ENCODE data around the gene TNFRSF19. TPM values are rescaled to one million over a fixed set of nuclear protein-coding genes. Genes with fewer than 3 reads are reported as not detected.
A peak's percentile ranks its signal among the peaks of the same experiment; 100 is the strongest.

TNFRSF19 gene
- total and polyA plus RNA-seq, 2 of the 13 experiments (the other 11 are each of a cell fraction or from before 2014, with no cell fraction given): 75.3 to 77.7 TPM

DNA sequence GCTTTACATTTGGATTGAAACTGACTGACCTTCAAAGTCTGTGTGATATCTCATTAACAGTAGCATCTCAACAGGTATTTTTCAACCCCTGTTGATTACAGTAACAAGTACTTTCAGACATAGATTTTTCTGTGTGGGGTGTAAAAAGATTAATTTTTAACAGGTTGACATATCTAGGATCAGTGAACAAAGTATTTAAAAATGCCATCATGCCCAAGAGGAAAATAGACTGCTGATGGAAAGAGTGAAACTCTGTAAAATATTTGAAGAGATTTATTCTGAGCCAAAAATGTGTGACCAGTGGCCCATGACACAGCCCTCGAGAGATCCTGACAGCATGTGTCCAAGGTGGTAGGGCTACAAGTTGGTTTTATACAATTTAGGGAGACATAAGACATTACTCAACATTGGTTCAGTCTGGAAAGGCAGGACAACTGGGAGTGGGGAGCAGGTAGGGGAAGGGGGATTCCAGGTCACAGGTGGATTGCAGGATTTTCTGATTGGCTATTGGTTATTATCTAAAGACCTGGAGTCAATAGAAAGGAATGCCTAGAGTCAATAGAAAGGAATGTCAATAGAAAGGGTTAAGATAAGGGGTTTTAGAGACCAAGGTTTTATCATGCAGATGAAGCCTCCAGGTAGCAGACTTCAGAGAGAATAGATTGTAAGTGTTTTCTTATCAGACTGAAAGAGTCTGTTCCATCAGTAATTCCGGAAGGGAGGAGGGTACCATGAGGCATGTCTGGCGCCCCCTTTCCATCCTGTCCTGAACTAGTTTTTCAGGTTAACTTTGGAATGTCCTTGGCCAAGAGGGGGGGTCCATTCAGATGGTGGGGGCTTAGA is 29.1 kb downstream of the TNFRSF19 start (continued):
- peak; percentile 79; the same call in 1 of the 2 replicates for TF ChIP-seq FOSL1 (CRISPR knock-in tag; IDR thresholded peaks at IDR 0.05; ENCODE audit: borderline replicate concordance)
- TF ChIP-seq CREM (IDR thresholded peaks at IDR 0.05): peak; percentile 76
- TF ChIP-seq CREM (CRISPR knock-in tag; IDR thresholded peaks at IDR 0.05): no peak
- TF ChIP-seq KLF13 (CRISPR knock-in tag; IDR thresholded peaks at IDR 0.05): no peak
- TF ChIP-seq GPN1 (CRISPR knock-in tag; IDR thresholded peaks at IDR 0.05; ENCODE audit: borderline replicate concordance): no peak
- no peak for TF ChIP-seq ZNF672 (CRISPR knock-in tag; IDR thresholded peaks at IDR 0.05)
- no peak for TF ChIP-seq CCDC6 (CRISPR knock-in tag; IDR thresholded peaks at IDR 0.05)
- TF ChIP-seq ZNF546 (CRISPR knock-in tag; conservative IDR thresholded peaks at IDR 0.05): no peak
- TF ChIP-seq, protein P1, sequence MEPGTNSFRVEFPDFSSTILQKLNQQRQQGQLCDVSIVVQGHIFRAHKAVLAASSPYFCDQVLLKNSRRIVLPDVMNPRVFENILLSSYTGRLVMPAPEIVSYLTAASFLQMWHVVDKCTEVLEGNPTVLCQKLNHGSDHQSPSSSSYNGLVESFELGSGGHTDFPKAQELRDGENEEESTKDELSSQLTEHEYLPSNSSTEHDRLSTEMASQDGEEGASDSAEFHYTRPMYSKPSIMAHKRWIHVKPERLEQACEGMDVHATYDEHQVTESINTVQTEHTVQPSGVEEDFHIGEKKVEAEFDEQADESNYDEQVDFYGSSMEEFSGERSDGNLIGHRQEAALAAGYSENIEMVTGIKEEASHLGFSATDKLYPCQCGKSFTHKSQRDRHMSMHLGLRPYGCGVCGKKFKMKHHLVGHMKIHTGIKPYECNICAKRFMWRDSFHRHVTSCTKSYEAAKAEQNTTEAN (CRISPR knock-in tag; conservative IDR thresholded peaks at IDR 0.05): no peak
- TF ChIP-seq NFIC (IDR thresholded peaks at IDR 0.05; ENCODE audit: low read length): 0 out of 2 replicates have a peak, but pooled peaks have one; percentile 54
- no peak for TF ChIP-seq ZSCAN31 (CRISPR knock-in tag; IDR thresholded peaks at IDR 0.05; ENCODE audit: low read depth)
- TF ChIP-seq TOPORS (CRISPR knock-in tag; IDR thresholded peaks at IDR 0.05): no peak
- TF ChIP-seq RXRB (CRISPR knock-in tag; IDR thresholded peaks at IDR 0.05; ENCODE audit: borderline replicate concordance): peak; percentile 80; the same call in 1 of the 2 replicates
- TF ChIP-seq HNRNPL (IDR thresholded peaks at IDR 0.05; ENCODE audit: low read depth, low read length): no peak
- TF ChIP-seq CBFB (CRISPR knock-in tag; IDR thresholded peaks at IDR 0.05): no peak
- TF ChIP-seq RNF2 (conservative IDR thresholded peaks at IDR 0.05; ENCODE audit: low read depth): no peak
- TF ChIP-seq CEBPG (CRISPR knock-in tag; IDR thresholded peaks at IDR 0.05): peak; percentile 52; the same call in 1 of the 2 replicates
- TF ChIP-seq HES4 (CRISPR knock-in tag; IDR thresholded peaks at IDR 0.05; ENCODE audit: borderline replicate concordance): no peak
- TF ChIP-seq ZNF180 (CRISPR knock-in tag; IDR thresholded peaks at IDR 0.05; ENCODE audit: borderline replicate concordance, low read depth): no peak
- TF ChIP-seq ZNF646 (CRISPR knock-in tag; IDR thresholded peaks at IDR 0.05): no peak
- no peak for TF ChIP-seq NKX3-1 (CRISPR knock-in tag; IDR thresholded peaks at IDR 0.05)
- TF ChIP-seq FOXM1 (CRISPR knock-in tag; IDR thresholded peaks at IDR 0.05): no peak
- no peak for TF ChIP-seq ELF4 (CRISPR knock-in tag; IDR thresholded peaks at IDR 0.05; ENCODE audit: borderline replicate concordance)
- peak; percentile 71; the same call in 1 of the 2 replicates for TF ChIP-seq ETV5 (CRISPR knock-in tag; IDR thresholded peaks at IDR 0.05; ENCODE audit: borderline replicate concordance)
- peak; percentile 25; the same call in 1 of the 2 replicates for TF ChIP-seq HNF4A (CRISPR knock-in tag; IDR thresholded peaks at IDR 0.05)
